WTC11 (cell line): ENCODE results near the gene SCUBE1. TPM values are rescaled to one million over a fixed set of nuclear protein-coding genes. Genes with fewer than 3 reads are reported as not detected.

Source experiments
- ATAC-seq: fragments of 200-7000 bp; cut with Tn5 transposase; 2 replicates; pipeline ENCODE4 v1.10.0; 2021; ENCODE audit warnings: mild to moderate bottlenecking, moderate library complexity
- CTCF ChIA-PET: fragments of 300-600 bp; sonication (Branson Sonifier 250); formaldehyde crosslinking; loops from one replicate; lab custom pipeline; 2021; ENCODE audit warnings: antibody characterized with exemption; lab: Charles Lee
- POLR2A ChIA-PET: fragments of 350-600 bp; sonication (Branson Sonifier 250); formaldehyde crosslinking; loops from one replicate; lab custom pipeline; 2021; ENCODE audit warnings: antibody characterized with exemption; lab: Charles Lee
- DNase-seq: peaks from one replicate; pipeline ENCODE4 v3.0.0; 2021; ENCODE audit warnings: low spot score
- H3K27ac Mint-ChIP-seq: 2 replicates; pipeline ENCODE4 v1.8.0; 2021; ENCODE audit warnings: mixed read lengths
- H3K27me3 Mint-ChIP-seq: 2 replicates; pipeline ENCODE4 v1.8.0; 2021; ENCODE audit warnings: low read depth, mild to moderate bottlenecking, moderate library complexity, mixed read lengths
- H3K36me3 Mint-ChIP-seq: 2 replicates; pipeline ENCODE4 v1.8.0; 2021; ENCODE audit warnings: mixed read lengths
- H3K4me1 Mint-ChIP-seq: 2 replicates; pipeline ENCODE4 v1.8.0; 2022; ENCODE audit warnings: mixed read lengths
- H3K4me3 Mint-ChIP-seq: 2 replicates; pipeline ENCODE4 v1.8.0; 2021; ENCODE audit warnings: mild to moderate bottlenecking, moderate library complexity, mixed read lengths
- H3K9me3 Mint-ChIP-seq: 2 replicates; pipeline ENCODE4 v1.8.0; 2021; ENCODE audit warnings: mixed read lengths
- CREM ChIP-seq: sonication (generic); formaldehyde crosslinking; IDR thresholded peaks from 2 replicates; pipeline ENCODE4 v1.8.1; 2022; ENCODE audit warnings: mild to moderate bottlenecking, missing genetic modification reagents, moderate library complexity
- ELF4 ChIP-seq: sonication (generic); formaldehyde crosslinking; IDR thresholded peaks from 2 replicates; pipeline ENCODE4 v1.8.1; 2022; ENCODE audit warnings: low read depth, mild to moderate bottlenecking, moderate library complexity, missing genetic modification reagents
- ERG ChIP-seq: fragments of 250-450 bp; sonication (Bioruptor Pico); IDR thresholded peaks from 2 replicates; pipeline ENCODE4 v1.8.0; 2021; ENCODE audit warnings: mild to moderate bottlenecking
- ESRRA ChIP-seq: sonication (generic); formaldehyde crosslinking; IDR thresholded peaks from 2 replicates; pipeline ENCODE4 v1.8.1; 2022; ENCODE audit warnings: mild to moderate bottlenecking, missing genetic modification reagents, borderline replicate concordance
- ETV6 ChIP-seq: sonication (generic); formaldehyde crosslinking; IDR thresholded peaks from 2 replicates; pipeline ENCODE4 v1.8.1; 2022; ENCODE audit warnings: mild to moderate bottlenecking, missing genetic modification reagents
- HMGA2 ChIP-seq: fragments of 250-450 bp; sonication (Bioruptor Pico); IDR thresholded peaks from 2 replicates; pipeline ENCODE4 v1.4.0; 2021; ENCODE audit warnings: mild to moderate bottlenecking, moderate library complexity
- HMGXB4 ChIP-seq: sonication (generic); formaldehyde crosslinking; IDR thresholded peaks from 2 replicates; pipeline ENCODE4 v1.8.1; 2023; ENCODE audit warnings: mild to moderate bottlenecking, moderate library complexity, missing genetic modification reagents
- MXD4 ChIP-seq: fragments of 250-450 bp; sonication (Bioruptor Pico); IDR thresholded peaks from 2 replicates; pipeline ENCODE4 v1.8.0; 2021; ENCODE audit warnings: mild to moderate bottlenecking, moderate library complexity, borderline replicate concordance
- MYBL2 ChIP-seq: sonication (generic); formaldehyde crosslinking; IDR thresholded peaks from 2 replicates; pipeline ENCODE4 v1.8.1; 2023; ENCODE audit warnings: mild to moderate bottlenecking, moderate library complexity, missing genetic modification reagents
- NR1H2 ChIP-seq: sonication (generic); formaldehyde crosslinking; IDR thresholded peaks from 2 replicates; pipeline ENCODE4 v1.9.0; 2021; ENCODE audit warnings: mild to moderate bottlenecking, moderate library complexity, missing genetic modification reagents
- SP1 ChIP-seq: sonication (generic); formaldehyde crosslinking; conservative IDR thresholded peaks from 2 replicates; pipeline ENCODE4 v1.8.1; 2022; ENCODE audit warnings: missing genetic modification reagents
- TP53 ChIP-seq: sonication (generic); formaldehyde crosslinking; IDR thresholded peaks from 2 replicates; pipeline ENCODE4 v1.8.1; 2023; ENCODE audit warnings: mild to moderate bottlenecking, missing genetic modification reagents
- ZBTB21 ChIP-seq: sonication (generic); formaldehyde crosslinking; IDR thresholded peaks from 2 replicates; pipeline ENCODE4 v1.8.1; 2023; ENCODE audit warnings: mild to moderate bottlenecking, missing genetic modification reagents, borderline replicate concordance
- ZNF121 ChIP-seq: sonication (generic); formaldehyde crosslinking; IDR thresholded peaks from 2 replicates; pipeline ENCODE4 v1.8.0; 2023; ENCODE audit warnings: missing genetic modification reagents
- ZNF232 ChIP-seq: sonication (generic); formaldehyde crosslinking; IDR thresholded peaks from 2 replicates; pipeline ENCODE4 v1.8.0; 2022; ENCODE audit warnings: mild to moderate bottlenecking, missing genetic modification reagents
- ZNF416 ChIP-seq: fragments of 250-450 bp; sonication (Bioruptor Pico); IDR thresholded peaks from 2 replicates; pipeline ENCODE4 v1.9.0; 2021; ENCODE audit warnings: mild to moderate bottlenecking, inconsistent platforms
- total RNA-seq: library from RNA; stranded (reverse); gene quantifications from 3 replicates; pipeline ENCODE4 v1.2.3, GENCODE V29; 2021
- TF ChIP-seq, protein P1 (sequence below): sonication (generic); formaldehyde crosslinking; IDR thresholded peaks from 2 replicates; pipeline ENCODE4 v1.8.1; 2023; ENCODE audit warnings: mild to moderate bottlenecking, missing genetic modification reagents, moderate library complexity
- TF ChIP-seq, protein P2 (sequence below): fragments of 250-450 bp; sonication (Bioruptor Pico); IDR thresholded peaks from 2 replicates; pipeline ENCODE4 v2.1.2; 2022; ENCODE audit warnings: mild to moderate bottlenecking, moderate library complexity
- TF ChIP-seq, protein P3 (sequence below): sonication (generic); formaldehyde crosslinking; IDR thresholded peaks from 2 replicates; pipeline ENCODE4 v1.8.1; 2023; ENCODE audit warnings: mild to moderate bottlenecking, missing genetic modification reagents
- TF ChIP-seq, protein P4 (sequence below): sonication (generic); formaldehyde crosslinking; IDR thresholded peaks from 2 replicates; pipeline ENCODE4 v1.8.1; 2022; ENCODE audit warnings: mild to moderate bottlenecking, missing genetic modification reagents, moderate library complexity, borderline replicate concordance
- TF ChIP-seq, protein P5 (sequence below): sonication (generic); formaldehyde crosslinking; IDR thresholded peaks from 2 replicates; pipeline ENCODE4 v1.8.0; 2022; ENCODE audit warnings: missing genetic modification reagents

SCUBE1 gene
- total RNA-seq, 1 experiment from 2014 or later: 6.9 TPM

DNA sequence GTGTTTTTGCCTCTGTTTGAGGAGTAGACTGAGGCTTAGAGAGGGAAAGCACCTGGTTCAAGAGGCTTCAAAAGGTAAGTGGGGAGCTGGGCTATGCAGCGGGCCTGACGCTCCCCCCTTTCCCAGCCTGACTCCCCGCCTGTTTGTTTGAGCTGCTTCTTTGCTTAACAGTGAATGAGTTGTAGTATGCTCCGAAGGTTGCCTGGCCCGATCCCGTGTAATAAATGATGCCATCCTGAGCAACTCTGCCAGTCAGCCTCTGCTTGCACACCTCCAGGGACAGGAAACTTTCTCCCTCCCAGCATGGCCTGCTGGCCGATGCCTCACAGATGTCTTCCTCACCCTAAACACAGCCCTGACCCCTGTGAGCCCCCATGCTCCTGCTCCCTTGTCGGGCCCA is 110.7 kb downstream of the SCUBE1 start:
- H3K36me3 Mint-ChIP-seq: no peaks in the 10 kb centered on the region
- no peaks in the 10 kb centered on the region for H3K9me3 Mint-ChIP-seq
- TF ChIP-seq, protein P1, sequence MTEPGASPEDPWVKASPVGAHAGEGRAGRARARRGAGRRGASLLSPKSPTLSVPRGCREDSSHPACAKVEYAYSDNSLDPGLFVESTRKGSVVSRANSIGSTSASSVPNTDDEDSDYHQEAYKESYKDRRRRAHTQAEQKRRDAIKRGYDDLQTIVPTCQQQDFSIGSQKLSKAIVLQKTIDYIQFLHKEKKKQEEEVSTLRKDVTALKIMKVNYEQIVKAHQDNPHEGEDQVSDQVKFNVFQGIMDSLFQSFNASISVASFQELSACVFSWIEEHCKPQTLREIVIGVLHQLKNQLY (CRISPR knock-in tag): no peak
- TF ChIP-seq HMGA2 (CRISPR knock-in tag) (no peak), HMGXB4 (CRISPR knock-in tag) (no peak), ESRRA (CRISPR knock-in tag) (no peak), ZNF416 (no peak)
- TF ChIP-seq, protein P2, sequence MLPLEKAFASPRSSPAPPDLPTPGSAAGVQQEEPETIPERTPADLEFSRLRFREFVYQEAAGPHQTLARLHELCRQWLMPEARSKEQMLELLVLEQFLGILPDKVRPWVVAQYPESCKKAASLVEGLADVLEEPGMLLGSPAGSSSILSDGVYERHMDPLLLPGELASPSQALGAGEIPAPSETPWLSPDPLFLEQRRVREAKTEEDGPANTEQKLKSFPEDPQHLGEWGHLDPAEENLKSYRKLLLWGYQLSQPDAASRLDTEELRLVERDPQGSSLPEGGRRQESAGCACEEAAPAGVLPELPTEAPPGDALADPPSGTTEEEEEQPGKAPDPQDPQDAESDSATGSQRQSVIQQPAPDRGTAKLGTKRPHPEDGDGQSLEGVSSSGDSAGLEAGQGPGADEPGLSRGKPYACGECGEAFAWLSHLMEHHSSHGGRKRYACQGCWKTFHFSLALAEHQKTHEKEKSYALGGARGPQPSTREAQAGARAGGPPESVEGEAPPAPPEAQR (CRISPR knock-in tag): no peak
- H3K4me3 Mint-ChIP-seq: no peak overlapping the region
- ATAC-seq (no peak), DNase-seq (no peak)
- H3K27ac Mint-ChIP-seq: no peak overlapping the region
- peaks cover 2% of the 10 kb centered on the region; the same call in 1 of the 2 replicates for H3K27me3 Mint-ChIP-seq
- POLR2A ChIA-PET: no interaction called here
- H3K4me1 Mint-ChIP-seq: peaks cover 12% of the 10 kb centered on the region
- CTCF ChIA-PET: interaction anchor here (0.5 to 10.1 kb wide), 14 partner anchors 13 to 154 kb away, joined by 3 to 267 read pairs (median 8); partner anchors contain the start of gene SCUBE1

DNA sequence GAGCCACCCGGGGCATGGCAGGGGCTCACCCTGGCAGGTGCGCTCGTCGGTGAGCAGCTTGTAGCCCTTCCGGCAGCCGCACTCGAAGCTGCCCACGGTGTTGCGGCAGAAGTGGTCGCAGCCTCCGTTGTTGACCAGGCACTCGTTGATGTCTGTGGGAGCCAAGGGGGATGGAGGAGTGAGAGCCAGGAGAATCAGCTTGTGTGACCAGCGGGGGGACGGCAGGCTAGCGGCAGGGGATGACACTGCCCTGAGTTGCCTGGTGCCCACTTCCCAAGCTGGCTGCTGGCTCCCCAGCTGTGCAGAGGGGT is 111.5 kb downstream of the SCUBE1 start:
- TF ChIP-seq TP53 (CRISPR knock-in tag): no peak; the same call in 1 of the 2 replicates
- TF ChIP-seq, protein P3, sequence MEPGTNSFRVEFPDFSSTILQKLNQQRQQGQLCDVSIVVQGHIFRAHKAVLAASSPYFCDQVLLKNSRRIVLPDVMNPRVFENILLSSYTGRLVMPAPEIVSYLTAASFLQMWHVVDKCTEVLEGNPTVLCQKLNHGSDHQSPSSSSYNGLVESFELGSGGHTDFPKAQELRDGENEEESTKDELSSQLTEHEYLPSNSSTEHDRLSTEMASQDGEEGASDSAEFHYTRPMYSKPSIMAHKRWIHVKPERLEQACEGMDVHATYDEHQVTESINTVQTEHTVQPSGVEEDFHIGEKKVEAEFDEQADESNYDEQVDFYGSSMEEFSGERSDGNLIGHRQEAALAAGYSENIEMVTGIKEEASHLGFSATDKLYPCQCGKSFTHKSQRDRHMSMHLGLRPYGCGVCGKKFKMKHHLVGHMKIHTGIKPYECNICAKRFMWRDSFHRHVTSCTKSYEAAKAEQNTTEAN (CRISPR knock-in tag): no peak
- TF ChIP-seq NR1H2 (CRISPR knock-in tag): no peak
- TF ChIP-seq ZNF232: no peak
- no peak for TF ChIP-seq ETV6 (CRISPR knock-in tag)
- TF ChIP-seq ZNF121 (CRISPR knock-in tag): no peak
- no peak for TF ChIP-seq MXD4 (CRISPR knock-in tag)
- TF ChIP-seq, protein P4, sequence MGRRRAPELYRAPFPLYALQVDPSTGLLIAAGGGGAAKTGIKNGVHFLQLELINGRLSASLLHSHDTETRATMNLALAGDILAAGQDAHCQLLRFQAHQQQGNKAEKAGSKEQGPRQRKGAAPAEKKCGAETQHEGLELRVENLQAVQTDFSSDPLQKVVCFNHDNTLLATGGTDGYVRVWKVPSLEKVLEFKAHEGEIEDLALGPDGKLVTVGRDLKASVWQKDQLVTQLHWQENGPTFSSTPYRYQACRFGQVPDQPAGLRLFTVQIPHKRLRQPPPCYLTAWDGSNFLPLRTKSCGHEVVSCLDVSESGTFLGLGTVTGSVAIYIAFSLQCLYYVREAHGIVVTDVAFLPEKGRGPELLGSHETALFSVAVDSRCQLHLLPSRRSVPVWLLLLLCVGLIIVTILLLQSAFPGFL (CRISPR knock-in tag): no peak
- TF ChIP-seq CREM (CRISPR knock-in tag): no peak
- TF ChIP-seq ERG (CRISPR knock-in tag): no peak
- TF ChIP-seq, protein P5, sequence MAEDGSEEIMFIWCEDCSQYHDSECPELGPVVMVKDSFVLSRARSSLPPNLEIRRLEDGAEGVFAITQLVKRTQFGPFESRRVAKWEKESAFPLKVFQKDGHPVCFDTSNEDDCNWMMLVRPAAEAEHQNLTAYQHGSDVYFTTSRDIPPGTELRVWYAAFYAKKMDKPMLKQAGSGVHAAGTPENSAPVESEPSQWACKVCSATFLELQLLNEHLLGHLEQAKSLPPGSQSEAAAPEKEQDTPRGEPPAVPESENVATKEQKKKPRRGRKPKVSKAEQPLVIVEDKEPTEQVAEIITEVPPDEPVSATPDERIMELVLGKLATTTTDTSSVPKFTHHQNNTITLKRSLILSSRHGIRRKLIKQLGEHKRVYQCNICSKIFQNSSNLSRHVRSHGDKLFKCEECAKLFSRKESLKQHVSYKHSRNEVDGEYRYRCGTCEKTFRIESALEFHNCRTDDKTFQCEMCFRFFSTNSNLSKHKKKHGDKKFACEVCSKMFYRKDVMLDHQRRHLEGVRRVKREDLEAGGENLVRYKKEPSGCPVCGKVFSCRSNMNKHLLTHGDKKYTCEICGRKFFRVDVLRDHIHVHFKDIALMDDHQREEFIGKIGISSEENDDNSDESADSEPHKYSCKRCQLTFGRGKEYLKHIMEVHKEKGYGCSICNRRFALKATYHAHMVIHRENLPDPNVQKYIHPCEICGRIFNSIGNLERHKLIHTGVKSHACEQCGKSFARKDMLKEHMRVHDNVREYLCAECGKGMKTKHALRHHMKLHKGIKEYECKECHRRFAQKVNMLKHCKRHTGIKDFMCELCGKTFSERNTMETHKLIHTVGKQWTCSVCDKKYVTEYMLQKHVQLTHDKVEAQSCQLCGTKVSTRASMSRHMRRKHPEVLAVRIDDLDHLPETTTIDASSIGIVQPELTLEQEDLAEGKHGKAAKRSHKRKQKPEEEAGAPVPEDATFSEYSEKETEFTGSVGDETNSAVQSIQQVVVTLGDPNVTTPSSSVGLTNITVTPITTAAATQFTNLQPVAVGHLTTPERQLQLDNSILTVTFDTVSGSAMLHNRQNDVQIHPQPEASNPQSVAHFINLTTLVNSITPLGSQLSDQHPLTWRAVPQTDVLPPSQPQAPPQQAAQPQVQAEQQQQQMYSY: no peak
- TF ChIP-seq HMGA2 (CRISPR knock-in tag): no peak
- no peak for TF ChIP-seq SP1 (CRISPR knock-in tag)
- no peak for TF ChIP-seq MYBL2
- TF ChIP-seq ZBTB21 (CRISPR knock-in tag): no peak
- TF ChIP-seq ELF4 (CRISPR knock-in tag): no peak
- ATAC-seq (no peak), DNase-seq (no peak)
- Mint-ChIP-seq H3K4me3 (no peak overlapping the region), H3K36me3 (no peaks in the 10 kb centered on the region), H3K27ac (no peak overlapping the region), H3K27me3 (no peaks in the 10 kb centered on the region), H3K4me1 (peaks cover 17% of the 10 kb centered on the region), H3K9me3 (no peaks in the 10 kb centered on the region)
- CTCF ChIA-PET: interaction anchor here (0.6 to 10.1 kb wide), 75 partner anchors 9 to 653 kb away, joined by 3 to 267 read pairs (median 5); partner anchors contain the start of gene SCUBE1
- POLR2A ChIA-PET: interaction anchor here (0.8 kb wide), 1 partner anchor 48 kb away, joined by 4 read pairs; no protein-coding TSS in a partner anchor
